8988T (cell line): ENCODE results near the gene RSF1.
"Not testable (repeated sequence)": the region's sequence is repeated elsewhere in the genome, so short reads cannot be mapped to it uniquely, and the experiment has no call there.

Experiments
- DNase-seq: peaks from one replicate; pipeline ENCODE4 v3.0.0; 2011

The RSF1 gene

GRCh38 chr11:77672264-77672663, 148.3 kb downstream of the RSF1 start:
- no peak for DNase-seq

- no peak for DNase-seq
These were observed 150.5 kb downstream of the RSF1 start for GRCh38 chr11:77669848-77670511.

- no peak for DNase-seq
These were observed 151.8 kb downstream of the RSF1 start for GRCh38 chr11:77668760-77669159.

DNA sequence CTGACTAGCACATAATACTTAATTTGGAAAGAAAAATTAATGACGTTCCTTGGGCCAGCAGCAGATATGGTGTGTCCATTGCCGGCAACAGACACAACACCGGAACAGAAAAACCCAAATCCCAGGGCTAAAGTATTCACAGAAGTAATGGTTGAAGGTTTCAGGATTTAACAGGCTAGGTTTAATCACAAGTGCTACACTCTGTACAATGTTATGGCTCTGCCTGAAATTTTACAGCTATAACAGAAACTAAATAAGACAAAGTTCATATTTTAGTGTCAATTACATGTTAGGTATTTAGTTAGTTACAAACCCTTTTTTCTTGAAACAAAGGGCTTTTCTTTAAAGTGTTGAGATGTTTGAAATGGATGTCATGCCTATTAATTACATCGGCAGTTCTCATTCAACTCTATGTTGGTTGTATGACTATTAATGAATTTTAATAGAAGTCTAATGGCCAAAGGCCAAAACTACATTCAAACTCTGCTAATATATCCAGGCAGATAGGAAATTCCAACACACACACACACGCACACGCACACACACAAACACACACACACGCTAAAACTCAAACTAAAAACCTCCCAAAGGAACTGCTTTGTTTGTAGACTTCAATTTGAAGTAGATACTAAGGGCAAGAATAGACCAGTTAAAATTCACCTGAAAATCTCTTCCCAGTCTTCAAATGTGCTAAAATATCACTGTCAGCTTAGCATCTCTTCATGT, 155.1 kb downstream of the RSF1 start:
- no peak for DNase-seq

DNA sequence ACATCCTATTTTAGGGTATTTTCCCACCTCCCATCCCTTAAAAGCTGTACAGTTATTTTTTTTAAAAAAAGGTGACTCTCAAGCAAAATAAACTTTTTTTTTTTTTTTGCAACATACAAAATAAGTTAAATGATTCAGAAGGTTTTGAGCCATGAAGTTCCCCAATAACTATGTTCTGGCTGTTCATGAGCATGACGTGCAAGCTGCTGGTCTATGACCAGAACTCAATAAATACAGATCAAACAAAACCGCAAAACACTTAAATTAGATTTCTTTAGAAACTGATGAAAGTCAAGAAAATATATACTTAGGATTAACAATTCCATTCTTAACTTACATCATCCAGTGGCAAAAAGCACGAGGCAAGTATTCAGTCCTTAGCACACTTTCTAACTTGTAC, 158.9 kb downstream of the RSF1 start:
- DNase-seq, result no peak

DNA sequence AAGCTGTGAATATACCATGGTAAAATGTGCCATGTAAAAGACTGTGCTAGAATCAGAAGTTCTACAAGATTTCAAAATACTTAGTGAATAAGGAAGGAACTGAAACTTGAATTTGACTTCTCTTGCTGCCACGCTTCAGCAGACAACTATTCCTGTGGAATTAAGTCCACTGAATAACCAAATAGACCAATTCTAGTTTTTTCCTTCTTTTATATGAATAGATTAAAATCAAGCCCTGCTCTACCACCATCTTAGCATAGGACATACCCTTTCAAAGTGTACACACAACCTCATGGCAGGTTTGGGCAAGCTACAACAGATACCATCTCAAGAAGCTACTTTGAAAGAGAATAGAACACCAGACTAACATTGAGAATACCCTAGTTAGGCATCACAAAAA, 159.6 kb downstream of the RSF1 start:
- DNase-seq, result no peak

- no peak for DNase-seq
These were observed 162.1 kb downstream of the RSF1 start for GRCh38 chr11:77658213-77659013.

DNA sequence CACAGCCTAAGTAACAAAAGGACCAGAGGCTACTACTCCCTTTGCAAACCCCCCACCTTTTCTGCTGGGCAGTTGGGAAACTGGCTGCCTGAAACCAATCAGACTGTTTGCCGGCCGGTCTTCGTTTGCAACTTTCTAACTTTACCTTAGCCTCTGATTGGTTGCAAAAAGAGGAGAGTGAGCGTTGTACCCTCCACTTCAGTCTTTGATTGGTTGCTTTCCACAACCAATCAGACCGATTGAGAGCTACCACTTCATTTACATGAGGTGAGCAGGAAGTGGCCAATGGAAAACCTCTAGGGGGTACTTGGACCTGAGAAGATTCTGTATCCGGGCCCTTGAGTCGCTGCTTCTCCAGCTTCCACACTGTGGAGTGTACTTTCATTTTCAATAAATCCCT, 164.2 kb downstream of the RSF1 start:
- DNase-seq, result no peak

DNA sequence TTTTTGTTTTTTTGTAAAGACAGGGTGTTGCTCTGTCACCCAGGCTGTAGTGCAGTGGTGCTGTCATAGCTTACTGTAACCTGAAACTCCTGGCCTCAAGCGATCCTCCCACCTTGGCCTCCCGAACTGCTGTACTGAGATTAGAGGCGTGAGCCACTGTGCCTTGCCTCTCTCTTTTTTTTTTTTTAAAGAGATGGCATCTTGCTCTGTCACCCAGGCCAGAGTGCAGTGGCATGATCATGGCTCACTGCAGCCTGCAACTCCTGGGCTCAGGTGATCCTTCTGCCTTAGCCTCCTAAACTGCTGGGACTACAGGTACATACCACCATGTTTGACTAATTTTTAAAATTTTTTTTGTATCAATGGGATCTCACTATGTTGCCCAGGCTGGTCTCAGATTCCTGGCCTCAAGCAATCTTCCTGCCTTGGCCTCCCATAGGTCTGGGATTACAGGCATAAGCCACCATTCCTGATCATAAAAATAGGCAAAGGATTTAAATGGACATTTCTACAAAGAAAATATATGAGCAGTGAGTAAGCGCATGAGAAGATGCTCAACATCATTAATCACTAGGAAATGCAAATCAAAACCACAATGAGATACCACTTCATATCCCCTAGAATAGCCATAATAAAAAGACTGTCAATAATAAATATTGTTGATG, 165.6 kb downstream of the RSF1 start:
- no peak for DNase-seq

DNA sequence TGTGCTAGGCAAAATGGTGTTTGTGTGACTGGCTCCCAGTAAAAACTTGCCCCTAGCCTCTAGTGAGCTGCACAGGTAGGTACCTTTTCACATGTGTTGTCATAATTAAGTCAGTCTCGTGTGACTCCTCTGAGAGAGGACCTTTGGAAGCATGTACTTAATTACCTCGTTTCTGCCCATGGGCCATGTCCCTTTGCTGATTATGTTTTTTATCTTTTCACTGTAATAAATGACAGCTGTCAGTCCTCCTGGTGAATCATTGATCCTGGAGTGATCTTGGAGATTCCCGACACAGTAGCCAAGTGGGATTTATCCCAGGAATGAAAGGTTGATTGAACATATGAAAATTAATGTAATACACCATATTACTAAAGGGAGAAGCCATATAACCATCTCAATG, 170.4 kb downstream of the RSF1 start:
- no peak for DNase-seq

DNA sequence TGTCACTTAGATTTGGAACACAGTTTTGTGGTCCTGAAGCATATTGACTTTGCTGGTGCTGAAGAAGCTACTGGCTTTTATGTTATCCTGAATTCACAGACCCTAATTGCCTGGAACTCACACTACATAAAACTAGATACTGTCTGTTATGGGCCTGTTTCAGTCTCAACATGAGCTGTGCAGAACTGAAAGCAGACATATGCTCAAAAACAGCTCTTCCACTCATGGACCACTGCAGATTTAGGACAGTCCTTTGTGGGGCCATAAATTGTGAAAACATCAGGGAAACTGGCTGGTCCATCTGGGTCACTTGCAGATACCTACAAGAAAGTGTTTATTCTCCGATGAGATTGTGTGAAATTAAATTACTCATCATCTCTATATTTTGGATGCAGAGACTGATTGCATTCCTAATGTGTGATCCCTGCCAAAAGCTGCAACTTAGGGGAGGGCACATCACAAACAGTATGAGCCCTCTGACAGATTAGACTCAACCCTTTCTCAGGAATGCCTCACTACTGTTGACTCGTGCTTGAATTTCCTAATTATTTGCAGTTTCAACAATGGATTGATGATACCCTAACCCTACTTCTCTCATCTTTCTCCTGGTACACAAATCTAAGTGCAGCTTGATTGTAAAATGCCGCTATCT, 172.7 kb downstream of the RSF1 start:
- DNase-seq, result no peak

DNA sequence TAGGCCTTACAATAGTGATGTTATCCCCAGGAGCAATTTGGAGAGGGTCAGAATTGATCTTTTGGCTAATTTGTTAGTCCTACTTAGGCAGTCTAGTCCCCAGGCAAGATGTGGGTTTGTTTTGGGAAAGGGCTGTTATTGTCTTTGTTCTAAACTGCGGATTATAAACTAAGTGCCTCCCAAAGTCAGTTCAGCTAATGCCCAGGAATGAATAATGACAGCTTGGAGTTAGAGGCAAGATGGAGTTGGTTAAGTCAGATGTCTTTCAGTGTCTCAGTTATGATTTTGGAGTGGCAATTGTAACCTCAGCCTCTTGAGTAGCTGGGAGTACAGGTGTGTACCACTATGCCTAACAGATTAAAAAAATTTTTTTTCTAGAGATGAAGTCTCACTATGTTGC, 175.6 kb downstream of the RSF1 start:
- DNase-seq, result no peak

DNA sequence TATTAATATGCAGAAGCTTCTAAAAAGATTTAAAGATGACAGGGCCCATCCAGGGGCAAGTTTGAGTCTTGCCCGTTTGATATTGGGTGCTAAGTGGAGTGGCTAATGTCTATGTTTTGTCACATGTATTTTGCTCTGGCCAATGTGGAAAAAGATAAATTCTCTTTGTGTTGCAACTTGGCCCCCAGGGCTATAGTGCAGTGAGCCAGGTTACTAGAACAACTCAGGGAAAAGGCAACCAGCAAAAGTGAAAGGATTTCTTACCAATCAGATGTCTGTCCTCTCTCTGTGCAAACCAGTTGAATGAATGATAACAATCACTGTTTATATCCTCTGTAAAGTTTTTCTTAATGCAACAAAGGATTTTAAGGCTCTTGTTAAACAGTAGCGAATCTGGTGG, 178.3 kb downstream of the RSF1 start:
- DNase-seq, result no peak

GRCh38 chr11:77637345-77638165, 183.0 kb downstream of the RSF1 start, which contains the start of gene CLNS1A:
CLNS1A (minus strand) TSS chr11:77637794; CDS start chr11:77637714, 80 bp downstream.
- peak; percentile 34 for DNase-seq

DNA sequence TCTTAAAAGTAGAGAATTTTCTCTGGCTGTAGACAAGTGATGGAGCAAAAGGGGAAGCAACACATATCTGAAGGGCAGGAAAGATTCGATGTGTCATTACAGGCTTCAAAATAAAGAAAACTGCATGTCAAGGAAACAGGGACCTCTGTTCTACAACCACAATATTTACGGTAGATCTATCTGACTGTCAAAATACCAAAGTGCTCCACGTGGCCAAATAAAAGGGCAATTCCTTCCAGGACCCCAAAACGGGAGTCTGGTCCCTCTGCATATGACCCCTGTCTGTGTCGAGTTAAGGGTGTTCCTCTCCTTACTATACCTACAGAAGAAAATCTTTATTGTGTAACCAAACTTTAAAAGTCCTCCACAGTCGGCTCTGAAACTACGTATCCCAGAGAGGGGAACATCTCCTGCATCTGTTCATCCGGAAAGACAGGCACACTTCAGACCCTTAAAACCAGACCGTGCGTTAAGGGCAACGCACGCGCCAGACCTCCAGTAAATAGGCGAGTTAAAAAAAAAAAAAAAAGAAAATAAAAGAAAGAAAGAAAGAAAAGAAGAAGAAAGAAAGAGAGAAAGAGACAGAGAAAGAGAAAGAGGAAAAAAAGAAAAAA, 183.7 kb downstream of the RSF1 start:
- no peak for DNase-seq

DNA sequence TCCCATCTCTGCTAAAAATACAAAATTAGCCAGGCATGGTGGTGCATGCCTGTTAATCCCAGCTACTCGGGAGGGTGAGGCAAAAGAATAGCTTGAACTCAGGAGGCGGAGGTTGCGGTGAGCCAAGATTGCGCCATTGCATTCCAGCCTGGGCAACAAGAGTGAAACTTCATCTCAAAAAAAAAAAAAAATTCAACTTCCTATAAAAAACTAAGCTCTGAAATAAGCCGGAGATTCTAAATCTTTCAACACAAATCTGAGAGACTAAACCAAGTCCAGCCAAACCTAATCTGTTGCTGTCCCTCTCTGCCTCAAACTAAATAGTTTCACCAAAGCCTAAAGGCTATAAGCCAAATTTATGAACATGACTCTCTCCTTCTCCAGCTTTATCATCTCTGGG, 186.6 kb downstream of the RSF1 start:
- not testable (repeated sequence) for DNase-seq

DNA sequence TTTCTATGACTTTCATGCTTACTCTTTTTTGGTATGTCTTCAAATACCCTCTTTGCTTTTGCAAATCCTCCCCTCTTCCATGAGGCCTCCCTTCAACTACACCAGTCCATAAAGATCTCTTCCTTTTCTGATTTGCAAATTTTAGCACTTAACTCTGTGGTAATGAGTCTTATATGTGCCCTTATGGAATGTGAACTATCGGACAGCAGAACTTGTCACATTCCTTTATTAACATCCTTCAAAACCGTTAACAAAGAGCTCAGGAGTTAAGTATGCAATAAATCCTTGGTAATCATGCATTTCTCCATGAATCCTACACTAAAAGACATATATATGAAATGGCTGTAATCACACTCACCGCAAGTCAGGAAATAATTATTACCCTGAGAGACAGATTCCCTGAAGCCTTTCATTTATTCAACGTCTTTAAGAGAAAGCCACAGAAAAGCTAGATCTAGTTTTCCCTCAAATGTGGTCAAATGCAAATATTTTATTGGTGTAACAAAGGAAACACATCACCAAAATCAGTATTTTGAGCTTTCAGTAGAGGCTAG, 190.3 kb downstream of the RSF1 start:
- no peak for DNase-seq

- DNase-seq, result no peak
These were observed 200.8 kb downstream of the RSF1 start for GRCh38 chr11:77619576-77620198.

GRCh38 chr11:77617892-77618291, 202.6 kb downstream of the RSF1 start:
- DNase-seq, result no peak

DNA sequence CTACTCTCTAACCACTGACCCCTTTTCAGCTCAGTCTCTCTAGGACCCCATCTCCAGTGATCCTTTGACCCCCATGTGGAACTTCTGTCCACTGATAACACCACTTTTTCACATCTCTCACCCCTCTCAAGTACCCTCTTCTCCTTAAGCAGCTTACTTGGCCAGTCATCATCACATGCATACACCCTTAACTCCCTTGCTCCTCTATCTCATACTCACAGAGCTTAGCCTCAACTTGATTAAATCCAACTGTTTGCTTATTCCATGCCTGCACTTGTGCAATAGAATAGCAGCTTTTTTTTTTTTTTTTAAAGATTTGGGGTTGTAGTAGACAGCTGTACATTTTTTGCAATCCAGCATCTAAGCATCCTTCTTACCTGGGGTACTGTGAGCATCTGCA, 208.6 kb downstream of the RSF1 start:
- no peak for DNase-seq
